ENCODE measurements around the gene PSTPIP1.

PSTPIP1 gene

DNA sequence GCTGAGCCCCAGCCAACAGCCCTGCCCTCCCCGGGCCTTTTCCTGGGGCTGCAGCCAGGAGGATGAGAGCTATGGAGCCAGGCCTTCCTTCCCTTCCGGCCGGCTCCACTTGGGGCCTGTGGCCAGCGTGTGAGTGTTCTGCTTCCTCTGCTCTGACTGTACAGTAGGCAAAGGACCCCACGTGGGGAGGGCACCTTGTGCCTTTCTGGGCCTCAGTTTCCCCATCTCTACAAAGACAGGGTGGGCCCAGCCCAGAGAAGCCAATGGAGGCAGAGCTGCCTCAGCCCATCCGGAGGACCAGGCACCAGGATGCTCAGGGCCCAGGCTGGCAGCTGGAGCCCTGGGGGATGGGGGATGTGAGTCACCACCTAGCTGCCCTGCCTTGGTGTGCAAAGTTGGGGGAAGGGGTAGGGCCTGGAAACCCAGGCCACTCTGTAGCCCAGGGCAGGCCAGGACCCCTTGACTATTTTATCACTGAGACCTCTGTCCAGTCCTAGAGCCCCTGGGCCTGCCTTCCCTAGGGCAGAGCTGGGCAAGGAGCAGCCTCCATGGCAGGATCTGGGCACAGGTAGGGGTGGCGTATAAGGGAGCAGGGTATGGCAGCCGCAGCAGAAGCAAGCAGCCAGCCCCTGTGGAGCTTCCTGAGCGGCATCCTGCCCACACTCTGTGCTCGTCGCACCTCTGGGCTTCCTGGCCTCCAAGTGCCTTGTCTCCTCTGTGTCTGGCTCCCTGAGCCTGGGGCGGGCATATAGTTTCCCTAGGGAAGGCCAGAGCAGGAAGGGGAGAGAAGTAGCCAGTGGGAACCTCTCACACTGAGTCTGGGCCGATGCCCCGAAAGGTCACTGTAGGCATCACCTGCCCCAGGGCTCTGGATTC, 1.8 kb downstream of the PSTPIP1 start:
- in situ Hi-C loops (cut with MboI; ENCODE audit: low sequenced_read_pairs), result no loop called here

DNA sequence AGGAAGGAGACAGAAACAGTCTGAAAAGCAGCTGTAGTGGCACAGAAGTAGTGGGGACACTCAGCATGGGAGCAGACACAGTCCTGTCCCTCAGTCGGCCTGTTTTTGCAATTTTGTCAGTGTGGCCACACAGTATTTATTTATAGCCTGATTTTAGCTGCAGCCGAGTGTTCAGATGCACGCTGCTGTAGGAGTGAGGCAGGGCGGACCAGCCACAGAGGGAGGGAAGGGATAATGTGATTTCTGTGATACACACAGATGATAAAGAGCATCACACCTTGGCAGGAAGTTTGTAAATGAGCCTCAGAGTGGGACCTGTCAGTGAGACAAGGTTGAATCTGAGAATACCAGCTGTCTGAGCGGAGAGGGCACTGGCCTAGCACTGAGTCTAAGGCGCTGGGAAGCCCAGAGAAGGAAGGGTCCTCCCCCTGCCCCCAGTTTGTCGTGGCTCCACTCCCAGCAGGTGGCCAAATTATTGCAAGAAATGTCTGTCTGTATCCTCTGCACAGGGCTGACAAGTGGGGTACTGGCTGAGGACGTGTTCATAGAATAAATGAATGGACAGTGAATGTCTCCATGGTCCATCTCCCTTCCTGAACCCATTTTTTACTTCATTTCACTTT, 3.8 kb downstream of the PSTPIP1 start:
- in situ Hi-C loops (cut with MboI; ENCODE audit: low sequenced_read_pairs), result no loop called here

DNA sequence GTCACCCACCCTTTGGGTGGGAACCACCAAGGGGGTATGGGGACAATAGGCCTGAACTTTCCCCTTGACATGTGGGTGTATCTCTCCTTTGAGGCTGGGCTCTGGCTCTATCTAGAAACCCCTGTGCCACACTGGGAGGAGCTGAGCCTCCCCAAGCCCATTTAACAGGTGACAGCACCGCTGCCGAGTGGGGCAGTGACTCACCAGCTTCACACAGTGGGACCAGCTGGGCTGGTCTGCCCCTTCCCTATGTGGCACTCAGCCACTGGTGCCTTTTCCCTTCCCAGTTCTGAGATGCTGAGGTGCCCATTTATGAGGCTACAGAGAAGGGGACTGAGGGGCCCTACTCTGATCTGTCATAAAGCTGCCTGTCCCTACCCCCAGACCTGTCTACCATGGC, 5.1 kb downstream of the PSTPIP1 start:
- in situ Hi-C loops (cut with MboI; ENCODE audit: low sequenced_read_pairs), result no loop called here

DNA sequence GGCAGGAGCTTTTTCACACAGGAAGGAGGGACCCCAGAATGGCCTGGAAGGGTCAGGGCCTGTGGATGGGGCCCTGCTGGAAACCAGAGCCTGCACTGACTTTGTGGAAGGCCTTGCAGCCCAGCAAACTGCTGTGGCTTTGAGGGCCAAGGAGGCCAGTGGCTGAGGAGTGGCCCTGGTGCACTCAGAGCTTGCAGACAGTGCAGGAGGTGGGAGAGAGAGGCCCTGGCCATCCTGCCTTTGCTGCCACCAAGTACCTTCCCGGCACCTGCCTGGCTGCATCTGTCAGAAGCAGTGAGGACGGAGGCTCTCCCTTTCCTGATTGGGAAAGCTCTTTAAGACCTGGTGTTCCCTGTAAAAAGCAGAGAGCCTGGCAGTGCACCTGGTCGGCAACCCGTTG, 6.4 kb downstream of the PSTPIP1 start:
- in situ Hi-C loops (cut with MboI; ENCODE audit: low sequenced_read_pairs), result no loop called here

DNA sequence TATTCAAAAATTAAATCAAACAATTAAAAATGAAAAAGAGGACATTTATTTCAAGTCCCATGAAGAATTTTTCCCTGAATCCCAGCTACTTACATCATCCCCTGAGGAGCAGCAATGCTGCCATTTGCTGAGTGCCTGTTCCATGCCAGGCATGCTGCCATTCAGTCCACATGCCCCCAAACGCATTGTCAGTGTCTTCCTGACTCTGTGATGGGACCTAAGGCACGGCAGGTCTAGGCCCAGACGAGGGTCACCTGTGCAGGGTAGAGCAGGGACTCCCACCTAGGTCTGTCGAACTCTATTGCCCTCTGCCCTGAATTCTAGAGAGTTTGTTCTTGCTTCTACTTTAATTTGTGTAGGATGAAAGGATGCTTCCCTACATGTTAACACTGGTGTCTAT, 7.0 kb downstream of the PSTPIP1 start:
- in situ Hi-C loops (cut with MboI; ENCODE audit: low sequenced_read_pairs), result no loop called here

DNA sequence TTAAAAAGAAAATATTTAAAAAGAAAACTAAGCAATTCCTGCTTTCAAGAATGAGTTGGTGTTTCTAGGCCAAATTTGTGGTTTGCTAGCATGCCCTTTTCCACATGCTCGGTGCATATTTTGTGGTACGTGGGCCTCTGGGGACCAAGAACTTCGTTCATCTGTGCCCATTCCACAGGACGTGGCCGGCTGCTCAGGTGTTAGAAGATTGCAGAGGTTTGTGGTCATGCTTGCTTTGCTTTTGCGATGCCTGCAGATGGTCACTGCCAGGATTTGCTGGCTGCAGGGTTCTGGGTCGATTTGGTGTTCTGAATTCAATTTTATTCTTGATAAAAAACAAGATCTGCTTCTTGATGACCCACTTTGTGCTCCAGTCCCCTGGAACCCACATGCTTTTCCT, 7.5 kb downstream of the PSTPIP1 start:
- in situ Hi-C loops (cut with MboI; ENCODE audit: low sequenced_read_pairs), result no loop called here

DNA sequence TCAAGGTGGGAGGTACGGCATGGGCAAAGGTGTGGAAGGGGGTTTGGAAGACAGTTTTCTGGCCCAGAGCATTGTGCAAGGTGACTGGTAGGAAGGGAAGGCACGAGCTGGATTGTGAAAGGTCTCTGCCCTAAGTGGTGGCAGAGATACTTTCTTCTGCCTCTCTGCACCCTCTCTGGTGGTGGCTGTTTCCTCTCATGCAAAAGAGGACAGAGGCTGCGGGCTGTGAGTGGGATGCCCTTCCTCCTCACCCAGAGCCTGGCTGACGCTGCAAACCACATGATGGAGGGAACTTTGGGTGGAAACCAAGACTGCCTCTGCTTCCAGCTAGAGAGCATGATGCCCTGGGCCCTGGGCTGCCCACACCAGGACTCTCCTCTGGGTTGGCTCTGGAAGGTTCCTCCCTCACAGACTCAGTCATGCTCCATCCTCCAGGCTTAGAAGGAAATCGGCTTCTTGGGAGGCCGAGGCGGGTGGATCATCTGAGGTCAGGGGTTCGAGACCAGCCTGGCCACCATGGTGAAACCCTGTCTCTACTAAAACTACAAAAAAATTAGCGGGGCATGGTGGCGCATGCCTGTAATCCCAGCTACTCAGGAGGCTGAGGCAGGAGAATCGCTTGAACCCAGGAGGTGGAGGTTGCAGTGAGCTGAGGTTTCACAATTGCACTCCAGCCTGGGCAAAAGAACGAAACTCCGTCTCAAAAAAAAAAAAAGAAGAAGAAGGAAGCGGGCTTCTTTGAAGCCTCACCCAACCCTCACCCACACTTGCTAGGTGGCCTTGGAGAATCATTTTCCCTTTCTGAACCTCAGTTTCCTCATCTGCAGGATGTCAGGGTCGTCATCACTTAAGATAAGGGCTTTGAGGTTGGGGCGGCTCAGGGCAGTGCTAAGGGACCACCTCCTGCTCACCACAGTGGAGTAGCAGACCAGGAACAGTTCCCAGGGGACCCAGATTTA, 8.3 kb downstream of the PSTPIP1 start:
- in situ Hi-C loops (cut with MboI; ENCODE audit: low sequenced_read_pairs), result no loop called here

DNA sequence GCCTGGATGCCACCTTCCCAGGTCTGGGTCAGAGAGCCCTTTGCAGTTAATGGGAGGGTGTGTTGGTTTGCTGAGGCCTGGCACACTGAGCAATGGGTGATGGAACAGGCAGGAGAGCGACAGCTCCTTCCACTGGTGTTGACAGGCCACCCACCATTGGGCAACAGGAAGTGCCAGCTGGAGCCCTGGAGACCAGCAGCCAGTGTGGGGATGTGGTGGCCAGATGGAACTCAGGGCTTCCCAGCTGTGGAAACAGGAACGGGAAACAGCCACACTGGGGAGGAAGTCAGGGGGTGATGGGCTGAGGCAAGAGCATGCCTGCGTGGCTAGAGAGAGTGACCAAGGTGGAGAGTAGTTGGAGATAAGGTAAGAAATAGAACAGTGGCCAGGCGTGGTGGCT, 9.3 kb downstream of the PSTPIP1 start:
- in situ Hi-C loops (cut with MboI; ENCODE audit: low sequenced_read_pairs), result no loop called here

DNA sequence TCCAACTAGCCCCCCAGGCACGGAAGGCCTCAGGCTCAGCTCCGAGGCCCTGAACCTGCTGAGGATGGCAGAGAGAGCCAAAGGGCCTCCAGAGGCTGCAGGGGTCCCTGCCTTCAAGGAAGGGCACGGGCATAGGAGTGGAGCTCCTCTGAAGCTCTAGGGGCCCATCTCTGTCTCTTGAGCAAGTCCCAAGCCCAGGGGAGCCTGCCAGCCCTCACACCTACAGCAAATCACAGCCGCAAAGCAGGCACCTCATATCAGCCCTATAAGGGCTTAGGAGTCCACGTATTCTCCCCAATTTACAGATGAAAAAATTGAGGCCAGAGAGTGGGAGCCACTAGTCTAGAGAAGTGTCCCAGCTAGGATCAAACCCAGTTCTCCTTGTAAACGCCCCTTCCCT, 14.2 kb downstream of the PSTPIP1 start:
- in situ Hi-C loops (cut with MboI; ENCODE audit: low sequenced_read_pairs), result no loop called here

DNA sequence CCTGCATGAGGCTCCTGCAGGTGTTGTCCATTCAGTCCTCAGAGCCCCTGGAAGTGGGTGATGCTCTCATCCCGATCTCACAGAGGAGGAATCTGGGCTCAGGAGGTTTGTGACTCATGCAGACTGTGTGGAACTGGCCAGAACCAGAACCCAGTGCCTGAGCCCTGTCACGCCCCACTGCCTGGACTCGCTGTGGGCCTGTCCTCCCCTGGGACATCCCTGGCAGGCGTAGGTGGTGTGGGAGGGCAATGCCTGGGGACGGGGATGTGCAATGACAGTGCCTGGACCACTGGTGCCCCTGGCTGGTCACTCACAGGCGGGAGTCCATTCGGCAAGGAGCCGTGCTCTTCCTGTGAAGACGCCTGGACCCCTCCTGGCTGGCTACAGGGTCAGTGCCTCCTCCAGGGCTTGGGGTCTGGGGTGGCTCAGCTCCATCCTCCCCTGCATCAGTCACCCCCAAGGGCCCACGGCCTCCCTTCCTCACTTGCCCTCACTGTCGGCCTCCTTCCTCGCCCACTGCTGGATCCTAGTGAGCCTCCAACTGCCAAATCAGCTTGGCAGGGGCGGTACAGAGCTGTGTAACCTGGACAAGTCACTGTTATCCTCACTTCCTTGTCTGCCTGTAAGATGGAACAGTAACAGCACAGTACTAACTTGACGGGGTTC, 14.9 kb downstream of the PSTPIP1 start:
- in situ Hi-C loops (cut with MboI; ENCODE audit: low sequenced_read_pairs), result no loop called here

DNA sequence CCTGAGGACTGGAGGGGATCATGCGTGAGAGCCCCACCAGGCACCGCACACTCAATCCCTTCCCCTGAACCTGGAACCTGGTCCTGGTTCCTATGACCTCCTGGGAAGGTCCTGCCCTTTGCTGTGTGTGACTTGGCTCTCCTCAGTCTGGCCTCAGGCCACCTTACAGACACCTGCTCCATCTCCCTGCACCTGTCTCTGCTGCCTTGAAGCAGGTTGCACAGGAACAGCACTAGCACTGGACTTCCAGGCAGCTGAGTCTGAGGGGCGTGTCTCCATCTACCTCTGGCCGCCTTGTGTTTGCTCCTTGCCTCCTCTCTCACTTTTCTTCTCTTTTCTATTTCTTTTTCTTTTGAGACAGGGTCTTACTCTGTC, 15.4 kb downstream of the PSTPIP1 start:
- in situ Hi-C loops (cut with MboI; ENCODE audit: low sequenced_read_pairs), result no loop called here

DNA sequence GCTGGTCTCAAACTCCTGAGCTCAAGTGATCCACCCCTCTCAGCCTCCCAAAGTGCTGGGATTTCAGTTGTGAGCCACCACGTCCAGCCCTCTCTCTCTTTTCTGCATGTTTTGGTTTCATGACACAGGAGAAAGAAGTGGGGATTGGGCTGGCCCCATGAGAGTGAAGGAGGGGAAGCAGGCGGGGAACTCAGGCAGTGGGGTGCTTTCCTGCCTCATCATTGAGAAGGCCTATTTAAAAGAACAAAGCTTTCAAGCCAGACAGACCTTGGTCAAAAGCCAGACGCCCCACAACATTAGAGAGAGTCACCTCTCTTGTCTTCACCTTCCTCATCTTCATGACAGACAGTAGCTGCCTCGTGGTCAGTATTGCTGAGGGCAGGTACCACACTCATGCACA, 15.9 kb downstream of the PSTPIP1 start:
- in situ Hi-C loops (cut with MboI; ENCODE audit: low sequenced_read_pairs), result no loop called here

DNA sequence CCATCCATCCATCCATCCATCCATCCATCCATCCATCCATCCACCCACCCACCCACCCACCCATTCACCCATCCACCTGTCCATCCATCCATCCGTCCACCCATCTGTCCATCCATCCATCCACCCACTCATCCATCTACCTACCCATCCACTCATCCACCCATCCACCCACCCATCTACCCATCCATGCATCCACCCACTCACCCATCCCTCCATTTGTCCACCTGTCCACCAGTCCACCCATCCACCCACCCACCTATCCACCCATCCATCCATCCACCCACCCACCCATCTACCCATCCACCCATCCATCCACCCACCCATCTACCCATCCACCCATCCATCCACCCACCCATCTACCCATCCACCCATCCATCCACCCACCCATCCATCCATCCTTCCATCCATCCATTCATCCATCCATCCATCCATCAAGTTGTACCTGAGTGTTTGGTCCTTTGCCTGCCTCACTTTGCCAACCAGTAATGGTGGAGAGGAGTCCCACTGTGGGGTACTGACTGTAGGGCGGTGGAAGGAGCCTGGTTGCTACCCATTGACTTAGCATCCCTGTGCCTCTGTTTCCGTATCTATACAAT, 17.3 kb downstream of the PSTPIP1 start:
- in situ Hi-C loops (cut with MboI; ENCODE audit: low sequenced_read_pairs), result no loop called here

DNA sequence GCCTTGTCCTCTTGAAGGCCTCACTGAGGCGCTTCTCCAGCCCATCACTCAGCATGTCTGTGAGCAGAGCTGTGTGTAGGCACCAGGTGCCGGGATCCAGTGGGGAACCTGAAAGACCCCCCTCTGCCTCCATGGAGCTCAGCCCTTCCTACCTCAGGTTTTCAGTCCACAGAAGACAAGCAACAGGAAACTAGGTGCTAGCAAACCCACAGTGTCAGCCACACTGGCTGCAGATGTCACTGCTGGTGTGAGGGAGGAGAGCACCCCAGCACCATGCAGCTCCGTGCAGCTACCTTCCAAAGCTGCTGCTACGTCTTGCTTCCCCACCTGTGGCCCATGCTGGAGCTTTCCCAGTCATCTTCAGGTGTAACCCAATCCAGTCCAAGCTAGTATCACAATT, 17.9 kb downstream of the PSTPIP1 start:
- in situ Hi-C loops (cut with MboI; ENCODE audit: low sequenced_read_pairs), result no loop called here

DNA sequence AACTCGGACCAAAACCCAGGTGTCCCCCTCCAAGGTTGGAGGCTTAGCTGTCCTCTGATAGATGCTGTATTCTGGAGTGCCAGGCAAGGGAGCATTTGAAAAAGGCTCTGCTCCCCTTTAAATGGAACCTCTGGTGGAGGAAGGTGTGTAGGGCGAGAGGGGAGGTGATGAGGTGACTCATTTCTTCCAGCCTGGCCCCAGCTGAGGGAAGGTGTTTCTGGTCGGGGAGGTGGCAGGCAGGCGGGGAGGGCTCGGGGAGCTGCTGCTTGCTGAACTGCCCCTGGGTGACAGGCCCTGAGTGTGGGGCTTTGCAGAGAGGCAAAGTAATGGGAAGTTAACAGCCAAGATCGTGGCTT, 18.8 kb downstream of the PSTPIP1 start:
- in situ Hi-C loops (cut with MboI; ENCODE audit: low sequenced_read_pairs), result no loop called here

DNA sequence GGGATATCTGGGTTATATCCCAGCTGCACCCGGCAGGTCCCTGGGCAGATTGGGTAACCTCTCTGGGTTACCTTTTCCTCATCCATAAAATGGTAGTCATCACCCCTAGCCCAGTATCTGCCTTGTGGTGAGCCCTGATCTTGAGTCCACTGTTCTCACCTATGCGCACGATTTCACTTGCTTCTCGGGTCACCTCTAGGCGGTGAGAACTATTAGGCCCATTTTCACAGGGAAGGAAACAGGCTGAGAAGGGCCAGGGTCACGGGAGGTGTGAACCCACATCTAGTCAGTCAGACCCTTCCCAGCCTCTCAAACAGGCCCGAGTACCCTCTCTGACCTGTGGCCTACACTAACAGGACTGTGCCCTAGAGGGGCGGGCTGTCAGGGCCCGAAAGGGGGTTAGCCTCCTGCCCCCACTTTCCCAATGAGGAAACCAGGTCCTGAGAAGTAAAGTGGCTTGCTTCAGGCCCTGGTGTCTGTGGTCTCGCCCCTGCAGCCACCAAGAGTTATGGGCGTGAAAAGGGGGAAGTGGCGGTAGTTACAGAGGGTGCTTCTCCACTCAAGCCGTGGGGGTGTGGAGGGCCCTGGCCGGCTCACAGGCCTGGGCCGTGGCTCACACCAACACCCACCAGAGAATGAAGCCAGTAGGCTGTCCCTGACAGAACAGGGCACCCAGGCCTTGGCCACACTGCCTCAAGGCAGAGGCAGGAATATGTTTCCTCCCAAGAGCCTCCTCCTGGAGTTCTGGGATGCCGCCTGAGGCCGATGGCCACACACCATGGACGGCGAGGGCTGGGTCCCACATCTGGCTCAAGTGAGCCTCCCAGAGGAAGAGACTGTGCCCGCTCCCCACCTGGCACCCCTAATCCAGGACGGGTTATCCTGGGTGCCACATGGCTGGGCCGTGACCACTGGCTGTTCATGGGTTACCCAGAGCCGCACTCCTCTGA, 19.5 kb downstream of the PSTPIP1 start:
- in situ Hi-C loops (cut with MboI; ENCODE audit: low sequenced_read_pairs), result no loop called here

DNA sequence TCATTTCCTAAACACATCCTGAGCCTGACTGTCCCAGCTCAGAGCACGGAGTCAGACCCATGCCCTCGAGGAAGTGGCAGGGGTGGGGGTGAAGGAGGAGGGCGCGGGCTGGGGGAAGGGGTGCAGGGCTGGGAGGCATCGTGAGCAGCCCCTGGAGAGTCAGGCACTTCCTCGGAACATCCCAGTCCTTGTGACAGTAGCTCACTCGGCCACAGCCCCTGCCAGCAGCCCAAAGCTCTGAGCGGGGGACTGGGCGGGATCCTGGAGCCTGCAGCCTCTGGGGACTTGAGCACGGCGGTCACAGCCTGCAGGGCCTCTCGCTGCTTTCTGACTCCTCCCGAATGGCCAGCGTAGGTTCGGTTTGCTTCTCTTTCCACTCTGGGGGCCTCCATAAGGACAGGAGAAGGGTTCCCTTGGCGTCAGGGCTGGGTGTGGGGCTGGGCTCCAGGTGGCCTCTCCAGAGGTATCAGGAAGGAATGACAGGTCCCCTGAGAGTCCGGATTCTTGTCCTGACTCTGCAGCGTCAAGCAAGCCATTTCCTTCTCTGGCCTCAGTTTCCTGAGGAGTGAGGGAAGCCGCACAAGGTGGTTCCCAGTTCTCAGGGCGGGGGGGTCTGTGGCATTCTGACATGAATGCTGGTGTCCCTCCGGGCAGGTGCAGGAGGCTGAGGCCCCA, 20.9 kb downstream of the PSTPIP1 start:
- in situ Hi-C loops (cut with MboI; ENCODE audit: low sequenced_read_pairs), result no loop called here

DNA sequence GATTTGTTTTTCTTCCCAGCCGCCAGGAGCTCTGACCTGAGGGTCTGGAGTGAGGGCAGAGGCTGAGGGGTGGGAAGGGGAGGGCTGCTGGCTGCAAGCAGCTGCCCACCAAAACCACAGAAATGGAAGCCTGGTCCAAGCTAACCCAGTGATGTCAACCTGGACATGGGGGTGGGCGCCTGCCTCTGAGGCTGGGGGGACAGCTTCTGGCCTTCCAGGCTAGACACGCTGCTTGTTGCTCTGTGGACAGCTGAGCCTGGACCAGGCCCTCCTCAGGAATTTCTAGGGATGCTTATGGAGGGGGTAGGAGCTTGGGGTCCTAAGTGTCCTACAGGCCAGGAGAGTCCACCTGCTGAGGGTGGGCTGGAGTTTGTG, 21.4 kb downstream of the PSTPIP1 start:
- in situ Hi-C loops (cut with MboI; ENCODE audit: low sequenced_read_pairs), result no loop called here

DNA sequence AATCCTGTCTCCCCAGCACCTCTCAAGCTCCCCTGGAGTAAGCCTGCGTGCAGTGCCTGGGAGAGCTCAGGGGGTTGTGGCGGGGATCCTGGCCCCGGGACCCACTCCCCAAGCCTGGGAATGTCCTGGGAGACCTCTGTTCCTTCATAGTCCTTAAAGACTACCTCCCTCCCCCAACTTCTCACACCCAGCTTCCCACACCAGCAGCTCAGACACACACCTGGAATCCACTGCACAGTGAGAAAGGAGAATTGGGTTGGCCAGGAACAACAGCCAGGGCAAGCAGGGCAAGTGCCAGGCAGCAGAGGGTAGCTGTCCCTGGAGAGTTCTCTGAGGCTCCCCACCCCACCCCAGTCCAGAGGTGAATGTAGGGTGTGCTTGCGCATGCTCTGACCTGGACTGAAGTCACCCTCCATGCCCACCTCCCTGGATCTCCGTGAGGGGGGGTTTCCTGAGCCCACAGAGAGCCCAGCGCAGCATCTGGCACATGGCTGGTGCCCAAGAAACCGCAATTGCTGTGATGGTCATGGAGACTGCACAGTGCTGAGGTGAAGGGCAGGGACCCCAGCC, 22.2 kb downstream of the PSTPIP1 start:
- in situ Hi-C loops (cut with MboI; ENCODE audit: low sequenced_read_pairs), result no loop called here
